ACHN (cell line): ENCODE measurements around the gene KIF6.
"Not testable (repeated sequence)": the region's sequence is repeated elsewhere in the genome, so short reads cannot be mapped to it uniquely, and the experiment has no call there.

ENCODE experiments used
- DNase-seq: peaks from one replicate; pipeline ENCODE4 v3.0.0-alpha.2; 2015
- in situ Hi-C: cut with HindIII; loops from 2 replicates; pipeline ENCODE4 v1.10.0; 2017; ENCODE audit warnings: low sequenced_read_pairs, low pct_ligation_motif_present, low pct_unique_long_range_greater_than_20kb

The KIF6 gene

DNA sequence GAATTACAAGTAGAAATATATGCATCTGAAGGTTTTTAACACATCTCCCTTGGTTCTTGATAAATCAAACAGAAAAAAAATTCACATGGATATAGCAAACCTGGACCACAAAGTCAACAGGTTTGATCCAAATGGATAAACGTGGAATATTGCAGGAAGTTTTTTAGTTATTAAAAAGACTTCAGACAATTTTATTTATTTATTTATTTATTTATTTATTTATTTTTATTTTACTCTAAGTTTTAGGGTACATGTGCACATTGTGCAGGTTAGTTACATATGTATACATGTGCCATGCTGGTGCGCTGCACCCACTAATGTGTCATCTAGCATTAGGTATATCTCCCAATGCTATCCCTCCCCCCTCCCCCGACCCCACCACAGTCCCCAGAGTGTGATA is 47.9 kb downstream of the KIF6 start:
- DNase-seq, in situ Hi-C loops: not testable (repeated sequence)

DNA sequence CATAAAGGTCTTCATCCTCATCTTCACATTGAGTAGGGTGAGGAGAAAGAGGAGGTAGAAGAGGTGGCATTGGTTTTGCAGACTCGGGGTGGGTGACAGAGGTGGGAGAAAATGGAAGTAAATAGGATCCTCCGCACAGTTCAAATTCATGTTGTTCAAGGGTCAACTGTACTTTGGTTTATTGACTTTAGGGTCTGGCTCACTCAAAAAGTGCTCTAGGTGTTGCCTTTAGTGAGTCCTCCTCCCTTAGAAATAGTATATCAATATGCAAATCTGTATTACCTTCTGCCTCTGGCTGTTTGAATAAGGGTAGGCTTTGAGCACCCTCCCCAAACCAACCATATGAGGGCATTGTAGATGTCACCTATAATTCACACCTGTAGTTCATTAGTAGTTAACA is 54.7 kb downstream of the KIF6 start:
- no peak for DNase-seq
- in situ Hi-C loops = no loop called here

DNA sequence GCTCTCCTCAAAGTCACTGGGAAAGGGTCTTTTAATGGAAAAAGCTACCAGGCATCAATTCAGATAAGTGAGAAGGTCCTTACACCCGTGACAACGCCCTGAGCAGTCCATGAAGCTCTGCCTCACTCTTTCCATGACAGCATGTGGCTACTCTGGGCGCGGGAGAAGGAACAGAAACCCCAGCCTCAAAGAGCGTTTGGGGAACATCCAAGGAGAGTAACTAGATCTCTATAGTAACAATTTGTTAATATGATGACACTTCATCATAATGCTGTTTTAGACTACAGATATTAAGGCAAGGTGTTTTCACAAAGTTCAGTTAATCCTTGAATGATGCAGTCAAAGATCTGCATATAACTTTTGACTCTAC is 55.2 kb downstream of the KIF6 start:
- in situ Hi-C loops = no loop called here
- DNase-seq = no peak

DNA sequence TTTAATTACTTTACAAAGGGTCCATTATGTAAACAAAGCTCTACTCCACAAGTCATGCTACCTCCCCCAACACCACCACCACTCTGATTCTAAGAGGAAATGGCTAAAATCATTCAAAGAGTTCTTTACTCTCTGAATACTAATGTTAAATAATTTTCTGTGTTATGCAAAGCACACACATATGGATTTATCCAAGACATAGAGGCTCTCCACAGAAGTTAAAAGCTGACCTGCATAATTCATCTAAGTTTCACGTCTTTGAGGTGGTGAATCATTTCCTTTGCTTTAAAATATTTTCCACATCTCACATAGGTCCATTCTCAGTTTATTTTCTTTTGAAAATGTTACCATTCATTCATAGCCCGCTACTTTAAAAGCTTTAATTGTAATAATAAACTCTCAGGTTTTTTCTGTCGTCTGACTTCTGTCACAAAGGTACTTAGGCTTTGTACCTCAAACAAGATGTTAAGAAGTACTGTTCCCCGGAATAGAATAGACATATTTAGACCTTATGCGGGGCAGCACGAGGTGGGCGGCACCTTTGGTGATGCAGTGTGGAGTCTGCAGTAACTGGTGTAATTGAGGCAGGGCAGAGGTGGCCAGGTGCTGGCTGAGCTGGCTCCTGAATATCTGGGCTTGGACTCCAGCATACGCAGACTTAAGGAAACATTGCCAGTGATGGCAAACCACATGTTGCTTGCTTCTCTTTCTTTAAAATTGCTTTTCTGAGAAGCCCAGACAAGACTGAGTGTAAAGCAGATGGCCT is 55.8 kb downstream of the KIF6 start:
- no peak for DNase-seq
- in situ Hi-C loops = no loop called here

DNA sequence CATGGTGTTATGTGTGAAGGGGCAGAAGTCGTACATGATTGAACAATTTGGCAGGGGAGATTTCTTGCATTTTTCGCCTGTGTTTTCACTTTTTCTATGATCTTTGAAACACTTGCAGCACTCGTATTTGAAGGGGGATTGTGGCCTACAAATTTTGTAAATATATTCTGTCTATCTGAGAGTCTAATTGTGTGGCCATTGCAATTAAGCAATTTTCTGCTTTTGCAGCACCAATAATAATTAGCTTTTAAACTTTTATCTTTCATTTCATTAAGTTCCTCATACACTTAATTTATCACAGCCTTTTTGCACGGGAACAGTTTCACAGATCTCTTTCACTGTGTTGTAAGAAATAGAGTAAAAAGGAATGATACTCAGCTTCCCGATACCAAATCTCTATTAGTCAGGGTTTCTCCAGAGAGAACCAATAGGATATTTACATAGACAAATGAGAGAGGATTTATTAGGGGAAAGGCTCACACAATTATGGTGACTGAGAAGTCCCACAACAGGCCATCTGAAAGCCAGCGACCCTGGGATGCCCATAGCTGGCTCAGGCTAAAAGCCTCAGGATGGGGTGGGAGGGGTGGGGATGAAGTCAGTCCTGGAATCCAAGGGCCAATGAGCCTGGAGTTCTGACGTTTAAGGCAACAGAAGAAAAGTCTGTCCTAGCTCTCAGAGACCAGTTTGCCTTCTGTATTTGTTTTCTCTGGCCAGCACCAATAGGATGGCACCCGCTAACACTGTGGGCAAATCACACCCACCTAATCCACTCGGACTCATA is 58.3 kb downstream of the KIF6 start:
- in situ Hi-C loops = no loop called here
- DNase-seq = no peak

DNA sequence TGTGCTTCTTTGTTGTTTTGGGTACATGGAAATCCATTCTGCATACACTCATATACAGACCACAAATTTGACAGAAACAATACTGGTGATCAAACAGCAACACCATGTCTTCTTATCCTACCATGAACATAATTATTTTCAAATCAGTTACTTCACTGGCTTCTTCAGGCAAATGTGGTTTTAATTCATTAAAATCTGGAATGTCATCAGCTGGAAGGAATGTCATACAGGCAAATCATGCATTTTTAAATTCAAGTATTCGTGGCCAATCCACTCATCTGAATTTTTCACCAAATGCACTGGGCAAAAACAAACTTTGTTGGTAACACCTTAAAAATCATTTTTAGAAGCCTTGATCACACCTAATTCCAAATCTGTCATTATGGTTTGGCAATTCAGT is 59.3 kb downstream of the KIF6 start:
- DNase-seq = no peak
- in situ Hi-C loops = no loop called here

DNA sequence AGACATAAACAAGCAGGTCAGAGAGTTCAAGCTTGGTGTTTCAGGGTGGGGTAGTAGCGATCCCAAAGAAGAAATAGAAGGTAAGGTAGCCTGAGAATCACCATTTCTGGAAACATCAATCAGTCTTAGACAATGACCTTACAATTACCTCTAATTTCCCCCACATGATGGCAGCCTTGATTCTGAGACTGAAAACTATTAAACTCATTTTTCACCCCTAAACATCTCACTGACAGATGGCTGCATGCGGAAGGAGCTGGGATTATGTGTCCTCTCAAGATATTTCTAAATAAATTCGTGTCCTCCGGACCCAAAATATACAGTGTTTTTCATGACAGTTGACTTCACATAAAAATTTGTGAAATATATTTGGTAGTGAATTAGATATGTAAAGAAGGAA is 61.0 kb downstream of the KIF6 start:
- DNase-seq = no peak
- in situ Hi-C loops = no loop called here

DNA sequence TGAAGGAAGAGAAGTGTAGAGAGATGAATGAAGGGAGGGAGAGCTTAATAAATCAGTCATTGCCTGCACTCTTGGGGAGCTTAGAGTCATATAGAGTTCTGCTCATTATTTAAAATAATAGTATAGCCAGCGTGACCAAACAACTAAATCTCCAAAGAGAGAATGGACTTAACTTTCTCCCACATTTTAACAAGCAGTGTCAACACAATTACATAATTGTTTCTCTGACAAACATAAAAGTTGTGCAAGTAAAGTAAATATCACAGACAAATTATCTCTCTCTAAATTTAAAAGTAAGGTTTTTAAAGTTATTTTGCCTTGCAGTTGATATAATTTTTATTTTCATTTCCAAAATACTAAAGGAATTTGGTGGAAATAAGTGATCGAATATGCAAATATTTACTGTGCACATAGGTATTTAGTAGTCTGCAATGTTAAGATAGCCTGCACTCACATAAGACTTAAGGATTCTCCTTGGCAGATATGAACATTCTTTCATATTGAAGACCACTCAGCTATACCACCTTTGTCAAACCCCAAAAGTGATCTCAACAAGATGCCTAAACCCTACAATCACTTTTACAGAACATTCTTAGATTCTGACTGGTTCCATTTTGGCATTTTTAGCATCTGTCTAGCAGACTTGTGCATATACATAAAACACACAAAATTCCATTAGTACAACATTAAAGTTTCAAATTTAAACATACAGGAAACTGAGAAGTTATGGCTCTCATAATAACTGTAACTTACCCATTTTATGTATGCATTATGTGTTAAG is 67.7 kb downstream of the KIF6 start:
- in situ Hi-C loops = no loop called here
- no peak for DNase-seq

DNA sequence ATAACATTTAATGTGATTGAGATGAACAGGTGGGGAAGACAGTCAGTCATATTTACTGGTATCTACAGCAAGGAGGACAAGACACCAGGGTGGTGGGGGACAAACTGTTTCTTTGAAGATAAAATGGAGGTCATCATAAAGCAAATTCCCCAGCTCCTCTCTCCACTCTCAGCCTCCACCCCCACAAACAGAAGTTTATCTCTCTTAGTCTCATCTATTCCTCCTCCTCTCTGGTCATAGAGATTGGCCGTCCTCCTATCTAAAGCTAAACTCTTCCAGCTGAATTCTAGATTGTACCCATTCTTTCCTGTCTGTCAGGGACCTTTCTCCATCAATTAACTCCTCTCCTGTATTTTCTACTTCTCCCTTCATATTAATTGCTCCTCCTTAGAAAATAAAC is 71.1 kb downstream of the KIF6 start:
- no peak for DNase-seq
- in situ Hi-C loops = no loop called here

DNA sequence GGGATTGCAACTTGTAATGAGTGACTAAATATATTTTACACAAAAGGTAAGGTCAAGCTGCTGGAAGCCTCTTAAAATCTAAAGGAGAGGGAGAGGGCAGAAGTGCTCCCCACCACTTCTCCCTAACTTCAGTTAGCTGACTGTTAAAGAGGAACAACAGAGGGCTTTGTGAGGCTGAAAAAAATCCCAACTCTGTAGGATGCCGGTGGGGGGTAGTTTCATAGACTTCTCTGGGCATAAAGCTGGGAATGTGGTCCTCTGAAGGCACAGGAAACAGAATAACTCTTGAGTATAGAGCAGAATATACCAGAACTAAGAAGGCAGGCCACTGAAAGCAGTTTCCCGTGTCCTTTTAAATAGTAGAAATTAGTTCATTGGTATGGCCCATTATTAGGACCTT is 71.6 kb downstream of the KIF6 start:
- in situ Hi-C loops = no loop called here
- no peak for DNase-seq

DNA sequence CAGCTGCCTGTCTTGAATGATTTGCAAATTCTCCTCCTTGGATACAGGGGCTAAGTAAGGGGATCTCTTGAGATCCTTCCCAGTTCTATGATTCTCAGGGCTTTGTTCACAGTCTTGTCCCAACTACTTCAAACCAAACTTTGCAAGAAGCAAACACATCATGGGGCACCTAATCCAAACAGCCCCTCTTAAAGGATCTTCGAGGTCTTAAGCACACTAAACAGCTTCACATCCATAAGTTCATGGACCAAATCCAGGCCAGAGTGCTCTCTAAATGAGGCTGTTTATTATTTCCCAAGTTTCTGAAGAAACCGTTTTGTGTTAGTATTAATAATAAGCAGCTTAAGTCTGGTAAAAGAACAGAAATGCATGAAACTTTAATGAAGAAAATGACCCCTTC is 75.2 kb downstream of the KIF6 start:
- DNase-seq = no peak
- in situ Hi-C loops = no loop called here

DNA sequence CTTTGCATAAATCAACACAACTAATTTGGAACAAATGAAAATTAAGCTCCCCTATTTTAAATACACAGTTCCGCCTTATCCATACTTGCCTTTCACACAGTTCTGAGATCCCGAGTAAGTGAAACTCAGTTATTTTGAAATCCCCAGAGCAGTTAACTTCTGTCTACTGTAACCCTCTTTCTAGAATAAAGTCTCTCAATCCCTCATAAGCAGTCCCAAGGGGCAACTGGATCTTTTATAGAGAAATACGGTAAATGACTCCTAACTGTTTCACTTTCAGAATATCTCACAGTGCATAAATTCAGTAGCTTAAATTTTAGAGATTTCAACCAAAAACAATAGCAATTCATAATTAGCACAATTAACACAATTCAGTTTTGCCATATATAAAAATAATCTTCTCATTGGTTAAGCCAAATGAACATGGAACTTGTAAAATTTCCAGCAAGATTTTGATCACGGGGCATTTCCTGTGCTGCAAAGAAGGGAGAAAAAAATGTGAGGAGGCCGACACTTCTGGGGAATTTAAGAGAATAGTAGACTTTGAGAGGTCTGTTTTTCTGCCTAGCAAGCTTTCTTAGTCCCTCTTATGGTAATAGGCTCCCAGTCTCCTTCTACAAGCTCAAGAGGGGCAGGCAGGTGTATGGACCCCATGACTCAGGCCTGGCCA is 78.3 kb downstream of the KIF6 start:
- in situ Hi-C loops = no loop called here
- no peak for DNase-seq

DNA sequence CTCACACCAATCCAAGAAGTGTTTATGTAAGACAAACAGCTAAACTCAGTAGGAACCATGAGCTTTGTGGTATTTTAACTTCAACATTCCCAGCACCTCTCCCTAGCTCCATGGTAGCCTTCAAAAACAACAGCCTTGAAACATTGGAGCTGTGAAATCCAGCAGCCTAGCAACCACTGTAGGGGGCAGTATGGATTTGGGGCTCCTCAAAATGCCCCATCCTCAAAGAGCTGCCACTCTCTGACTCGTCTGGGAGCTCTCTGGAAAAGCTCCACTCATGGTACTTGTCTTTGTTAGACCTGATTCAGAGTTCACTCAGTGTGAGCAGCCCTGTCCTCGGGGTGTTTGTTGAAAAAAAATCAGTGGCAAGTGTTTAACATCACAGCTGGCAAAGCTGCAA is 82.9 kb downstream of the KIF6 start:
- DNase-seq = no peak
- in situ Hi-C loops = no loop called here

DNA sequence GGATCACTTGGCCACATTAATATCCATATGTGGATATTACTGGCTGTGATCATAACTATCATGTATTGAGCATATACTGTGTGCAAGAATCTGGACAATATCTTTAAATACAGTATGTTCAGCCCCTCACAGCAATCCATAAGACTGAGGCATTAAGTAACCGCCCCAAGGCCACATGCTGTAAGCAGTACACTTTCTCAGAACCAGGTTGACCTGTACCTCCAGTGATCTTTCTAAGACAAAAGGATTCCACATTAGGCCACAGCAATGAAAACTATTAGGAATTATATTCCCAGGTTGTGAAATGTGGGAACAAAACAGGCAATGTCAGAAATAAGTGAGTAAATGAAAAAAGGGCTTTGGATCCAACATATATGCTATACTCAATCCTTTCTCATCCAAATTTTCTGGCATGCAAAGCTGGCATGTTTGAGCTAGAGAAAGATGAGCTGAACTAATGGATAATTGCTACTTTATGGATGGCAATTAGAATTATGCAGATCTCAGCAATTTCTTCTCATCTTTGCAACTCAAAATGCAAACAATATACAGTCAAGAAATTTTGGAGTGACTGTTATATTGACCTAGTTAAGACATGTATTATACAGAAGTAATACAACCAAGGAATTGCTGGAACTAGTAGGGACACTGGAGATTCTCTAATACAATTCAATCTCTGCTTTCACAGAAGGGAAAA is 86.9 kb downstream of the KIF6 start:
- in situ Hi-C loops = no loop called here
- no peak for DNase-seq

DNA sequence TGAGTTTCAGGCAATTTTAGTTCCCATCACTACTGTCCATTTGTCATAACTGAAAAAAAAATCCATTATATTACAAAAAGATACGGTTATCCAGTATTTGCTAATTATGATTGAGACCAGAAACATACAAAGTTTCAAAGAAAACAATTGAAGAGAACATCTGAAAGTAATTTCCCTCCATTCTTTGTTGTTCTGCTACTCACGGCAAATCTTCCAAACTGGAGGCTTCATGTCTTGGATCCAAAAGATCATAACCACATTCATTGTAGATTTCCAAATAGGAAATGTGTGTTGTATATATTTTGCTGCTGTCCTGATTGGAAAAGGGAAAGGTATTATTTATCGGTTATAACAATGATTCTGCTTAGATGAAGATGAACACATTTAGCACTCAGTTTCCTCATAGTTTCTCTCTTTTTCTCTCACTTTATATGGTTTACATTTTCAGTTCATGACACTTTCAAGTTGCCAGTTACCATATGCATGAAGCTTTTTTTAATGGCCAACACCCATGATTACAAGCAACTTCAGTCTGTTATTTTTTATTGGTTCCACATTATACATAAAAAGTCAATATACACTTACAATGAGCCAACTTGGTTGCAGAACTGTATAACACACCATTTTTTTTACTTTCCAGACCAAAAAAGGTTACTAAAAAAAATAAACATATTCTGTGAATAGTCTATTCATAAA is 90.4 kb downstream of the KIF6 start:
- in situ Hi-C loops = no loop called here
- DNase-seq = no peak

DNA sequence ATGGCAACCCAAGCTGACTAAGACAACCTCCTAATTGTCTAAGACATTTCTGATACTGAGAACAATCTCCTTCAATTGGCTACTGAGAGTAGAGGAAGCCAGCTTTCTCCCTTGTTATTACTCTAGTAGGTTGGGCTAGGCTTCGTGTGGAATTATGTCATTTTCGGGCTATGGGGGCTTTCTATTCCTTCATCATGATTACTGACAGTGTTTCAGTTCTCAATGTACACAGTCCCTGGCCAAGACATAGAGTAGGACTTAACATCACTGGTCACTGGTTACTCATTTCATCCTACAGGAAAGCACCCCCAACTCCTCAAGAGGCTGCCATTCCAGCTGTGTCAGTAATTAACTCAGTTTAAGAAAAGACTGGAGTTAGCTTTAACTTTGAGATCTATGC is 100.0 kb downstream of the KIF6 start:
- DNase-seq = no peak
- in situ Hi-C loops = no loop called here

DNA sequence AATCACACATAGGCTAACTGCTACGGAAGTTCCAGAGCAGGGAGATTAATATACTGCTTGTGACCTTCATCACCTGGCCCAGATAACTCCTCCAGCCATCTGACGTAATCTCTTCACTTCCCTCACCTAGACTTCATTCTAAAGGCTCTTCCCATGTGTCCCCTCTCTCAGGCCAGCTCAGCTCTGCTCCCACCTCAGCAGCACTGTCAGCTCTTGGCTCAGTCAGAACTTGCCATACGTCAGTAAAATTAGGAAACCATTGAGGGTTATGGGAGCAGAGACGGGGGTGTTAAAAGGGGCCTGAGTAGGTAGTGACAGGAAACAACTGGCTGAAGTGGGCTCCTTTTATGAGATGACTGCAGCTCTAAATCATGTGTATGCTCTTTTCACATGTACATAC is 101.5 kb downstream of the KIF6 start:
- no peak for DNase-seq
- in situ Hi-C loops = no loop called here

DNA sequence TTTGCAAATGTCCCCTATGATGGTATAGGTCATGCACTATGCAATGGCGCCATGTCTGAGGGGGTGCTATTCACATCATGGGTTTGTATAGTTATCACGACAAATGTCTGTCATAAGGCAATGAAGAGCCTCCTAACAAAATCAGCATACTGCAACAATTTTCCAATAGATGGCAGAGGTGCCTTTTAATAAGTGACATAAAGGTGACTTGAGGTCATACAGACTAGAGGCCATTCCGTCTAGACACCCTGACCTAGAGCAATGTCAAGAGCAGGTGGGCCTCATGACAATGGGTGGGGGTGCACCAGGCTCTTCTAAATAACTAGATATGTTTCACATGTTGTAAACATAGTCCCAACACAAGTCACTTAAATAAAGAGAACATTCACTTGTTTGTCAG is 107.7 kb downstream of the KIF6 start:
- in situ Hi-C loops = no loop called here
- no peak for DNase-seq
